Natural killer cell treated with Interleukin-12 subunit alpha and Interleukin-12 subunit beta and Interleukin-15 and Interleukin-18, amount 100 ng/mL, for 72 hours (primary cell): ENCODE measurements around the gene SPATA31D4. TPM values are rescaled to one million over a fixed set of nuclear protein-coding genes. Genes with fewer than 3 reads are reported as not detected.

Experiments used
- ATAC-seq, 2 donors: fragments of 150-1000 bp; cut with Tn5 transposase in 1 of 2; sonication (Bioruptor Pico), chemical (Tn5 transposase) in 1 of 2; 2 replicates each; pipeline ENCODE4 v1.10.0; 2021
- DNase-seq: peaks from one replicate; pipeline ENCODE4 v3.0.0; 2022; ENCODE audit warnings: low spot score
- H3K27ac Mint-ChIP-seq, 2 donors: 1 replicate in 1 of 2; 2 replicates in 1 of 2; pipeline ENCODE4 v1.8.0; 2022; ENCODE audit warnings: mixed read lengths in 2 of 2, mild to moderate bottlenecking in 1 of 2, moderate library complexity in 1 of 2
- H3K27me3 Mint-ChIP-seq, 2 donors: 1 replicate in 1 of 2; 2 replicates in 1 of 2; pipeline ENCODE4 v1.8.0; 2022; ENCODE audit warnings: mixed read lengths in 2 of 2
- H3K36me3 Mint-ChIP-seq: one replicate; pipeline ENCODE4 v1.8.0; 2022; ENCODE audit warnings: mixed read lengths
- H3K4me1 Mint-ChIP-seq, 2 donors: 1 replicate in 1 of 2; 2 replicates in 1 of 2; pipeline ENCODE4 v1.8.0; 2022; ENCODE audit warnings: low read depth in 2 of 2, mixed read lengths in 2 of 2, mild to moderate bottlenecking in 1 of 2
- H3K4me3 Mint-ChIP-seq: one replicate; pipeline ENCODE4 v1.8.0; 2022; ENCODE audit warnings: mixed read lengths
- H3K9me3 Mint-ChIP-seq: 2 replicates; pipeline ENCODE4 v1.8.0; 2022; ENCODE audit warnings: mixed read lengths
- total RNA-seq, 2 donors: library from RNA; stranded (reverse); gene quantifications; one replicate each; pipeline ENCODE4 v1.2.3, GENCODE V29; 2022

SPATA31D4 gene
- total RNA-seq, 2 donors from 2014 or later, result not detected

DNA sequence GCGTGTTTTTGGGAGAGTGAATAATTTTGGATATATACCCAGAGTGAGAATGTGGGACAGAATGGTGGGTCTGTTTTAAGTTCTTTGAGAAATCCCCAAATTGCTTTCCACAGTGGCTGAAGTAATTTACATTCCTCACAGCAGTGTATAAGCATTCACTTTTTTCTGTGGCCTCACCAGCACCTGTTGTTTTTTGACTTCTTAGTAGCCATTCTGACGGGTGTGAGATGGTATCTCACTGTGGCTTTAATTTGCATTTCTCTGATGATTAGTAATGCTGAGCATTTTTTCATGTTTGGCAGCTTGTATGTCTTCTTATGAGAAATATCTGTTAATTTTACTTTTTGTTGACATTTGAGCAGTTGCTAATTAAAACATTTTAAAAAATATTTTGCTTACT, 51.0 kb downstream of the SPATA31D4 start:
- H3K4me1 Mint-ChIP-seq, result no peaks in the 10 kb centered on the region
- H3K9me3 Mint-ChIP-seq, result no peaks in the 10 kb centered on the region
- peaks cover 0 to 8% of the 10 kb centered on the region in 2 donors for H3K27me3 Mint-ChIP-seq
- H3K4me3 Mint-ChIP-seq, result no peak overlapping the region
- no peaks in the 10 kb centered on the region for H3K36me3 Mint-ChIP-seq
- ATAC-seq (no peak), DNase-seq (no peak)
- no peak overlapping the region for H3K27ac Mint-ChIP-seq

DNA sequence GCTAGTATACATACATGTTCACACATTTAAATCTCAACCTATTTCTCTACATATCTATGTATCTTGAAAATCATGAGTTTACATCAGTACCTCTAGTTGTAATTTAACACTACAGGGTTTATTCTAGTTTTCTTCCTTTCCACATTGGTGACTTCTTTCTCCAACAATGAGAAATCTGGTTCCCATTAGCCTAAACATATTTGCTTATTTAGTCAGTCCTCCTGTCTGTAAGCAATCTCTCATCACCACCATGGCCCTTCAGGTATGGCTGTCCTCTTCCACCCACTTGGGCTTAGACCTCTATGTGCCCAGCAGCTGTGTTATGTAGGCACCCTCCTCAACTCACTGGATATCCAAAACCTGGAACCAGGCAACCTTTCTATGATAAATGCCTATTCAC, 52.3 kb downstream of the SPATA31D4 start:
- no peak for DNase-seq

DNA sequence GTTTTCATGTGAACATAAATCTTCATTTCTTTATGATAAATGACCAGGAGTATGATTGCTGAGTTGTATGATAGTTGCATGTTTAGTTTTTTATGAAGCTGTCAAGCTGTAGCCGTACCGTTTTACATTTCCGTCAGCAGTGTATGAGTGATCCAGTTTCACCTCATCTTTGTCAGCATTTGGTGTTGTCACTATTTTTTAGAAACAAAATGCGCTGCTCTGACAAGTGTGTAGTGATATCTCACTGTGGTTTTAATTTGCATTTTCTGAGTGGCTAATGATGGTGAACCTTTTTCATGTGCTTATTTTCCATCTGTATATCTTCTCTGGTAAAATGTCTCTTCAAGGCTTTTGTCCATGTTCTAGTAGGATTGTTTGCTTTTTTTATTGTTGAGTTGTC, 53.7 kb downstream of the SPATA31D4 start:
- Mint-ChIP-seq H3K27me3 (peaks cover 0 to 8% of the 10 kb centered on the region in 2 donors), H3K36me3 (no peaks in the 10 kb centered on the region), H3K4me3 (no peak overlapping the region), H3K4me1 (no peaks in the 10 kb centered on the region), H3K27ac (no peak overlapping the region), H3K9me3 (no peaks in the 10 kb centered on the region)
- ATAC-seq (no peak), DNase-seq (no peak)

More for the DNA sequence above, 52.3 kb downstream of the SPATA31D4 start:
- H3K36me3 Mint-ChIP-seq, result no peaks in the 10 kb centered on the region
- ATAC-seq, result no peak
- H3K27me3 Mint-ChIP-seq, result peaks cover 0 to 8% of the 10 kb centered on the region in 2 donors
- H3K4me3 Mint-ChIP-seq, result no peak overlapping the region
- H3K4me1 Mint-ChIP-seq, result no peaks in the 10 kb centered on the region
- H3K27ac Mint-ChIP-seq, result no peak overlapping the region
- no peaks in the 10 kb centered on the region for H3K9me3 Mint-ChIP-seq

Other genes starting within 250 kb of the SPATA31D4 start
- 1 to 10 TPM; 1.0 to 2.4 TPM for gene TLE1, start 238.9 kb upstream of the SPATA31D4 start, total RNA-seq
- not detected for gene SPATA31D3, start 15.1 kb downstream of the SPATA31D4 start, total RNA-seq
- gene SPATA31D1, start 60.3 kb downstream of the SPATA31D4 start, total RNA-seq, result not detected